ENCODE data around the gene ULK4. TPM values are rescaled to one million over a fixed set of nuclear protein-coding genes. Genes with fewer than 3 reads are reported as not detected.

ULK4 gene
- total RNA-seq, result 4.9 and 8.4 TPM in 2 replicates

DNA sequence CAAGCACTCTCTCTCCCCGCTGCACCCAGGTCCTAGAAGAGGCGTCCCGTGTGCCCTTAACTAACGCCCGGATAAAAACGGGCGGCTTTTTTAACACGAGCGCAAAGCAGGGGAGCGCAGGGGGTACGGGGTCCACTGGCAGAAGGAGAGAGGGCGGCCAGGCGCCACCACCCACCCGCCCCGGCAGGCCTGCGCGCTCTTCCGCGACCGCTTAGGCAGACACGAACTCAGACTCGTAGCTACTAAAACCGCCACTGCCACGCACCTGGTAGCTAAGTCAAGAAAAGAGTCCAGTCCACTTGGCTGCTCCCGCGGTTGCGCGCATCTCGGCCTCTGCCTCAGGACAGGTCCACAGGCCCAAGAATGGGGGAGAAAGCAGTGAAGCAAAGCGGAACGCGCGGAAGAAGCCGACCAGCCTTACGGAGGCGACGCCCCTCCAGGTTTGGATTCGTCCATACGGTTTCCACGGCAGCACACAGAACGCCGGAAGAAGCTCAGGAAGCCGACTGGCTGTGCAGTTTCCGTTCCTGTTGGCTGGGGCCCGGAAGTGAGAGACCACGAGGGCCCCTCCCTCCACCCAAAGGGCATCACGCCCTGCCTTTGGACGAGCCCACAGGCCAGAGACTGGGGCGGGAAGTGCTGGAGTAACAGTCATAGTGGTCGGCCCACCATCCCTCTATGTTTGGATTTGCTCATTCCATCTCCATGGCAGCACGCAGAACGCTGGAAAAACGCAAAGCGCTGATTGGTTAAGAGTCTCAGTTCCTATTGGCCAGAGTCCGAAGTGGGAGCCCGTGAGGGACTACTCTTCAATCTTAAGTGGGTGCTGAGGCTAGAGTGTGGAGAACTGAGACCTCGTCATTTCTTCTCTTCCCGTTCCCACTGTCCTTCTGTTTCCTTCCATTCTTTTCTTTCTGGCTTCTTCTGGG, at the start of gene ULK4:
Gene ULK4, minus strand, starts transcription at position 353 of the 929 bp plus-strand sequence. CDS start 7,344 bp downstream, outside the sequence.

DNA sequence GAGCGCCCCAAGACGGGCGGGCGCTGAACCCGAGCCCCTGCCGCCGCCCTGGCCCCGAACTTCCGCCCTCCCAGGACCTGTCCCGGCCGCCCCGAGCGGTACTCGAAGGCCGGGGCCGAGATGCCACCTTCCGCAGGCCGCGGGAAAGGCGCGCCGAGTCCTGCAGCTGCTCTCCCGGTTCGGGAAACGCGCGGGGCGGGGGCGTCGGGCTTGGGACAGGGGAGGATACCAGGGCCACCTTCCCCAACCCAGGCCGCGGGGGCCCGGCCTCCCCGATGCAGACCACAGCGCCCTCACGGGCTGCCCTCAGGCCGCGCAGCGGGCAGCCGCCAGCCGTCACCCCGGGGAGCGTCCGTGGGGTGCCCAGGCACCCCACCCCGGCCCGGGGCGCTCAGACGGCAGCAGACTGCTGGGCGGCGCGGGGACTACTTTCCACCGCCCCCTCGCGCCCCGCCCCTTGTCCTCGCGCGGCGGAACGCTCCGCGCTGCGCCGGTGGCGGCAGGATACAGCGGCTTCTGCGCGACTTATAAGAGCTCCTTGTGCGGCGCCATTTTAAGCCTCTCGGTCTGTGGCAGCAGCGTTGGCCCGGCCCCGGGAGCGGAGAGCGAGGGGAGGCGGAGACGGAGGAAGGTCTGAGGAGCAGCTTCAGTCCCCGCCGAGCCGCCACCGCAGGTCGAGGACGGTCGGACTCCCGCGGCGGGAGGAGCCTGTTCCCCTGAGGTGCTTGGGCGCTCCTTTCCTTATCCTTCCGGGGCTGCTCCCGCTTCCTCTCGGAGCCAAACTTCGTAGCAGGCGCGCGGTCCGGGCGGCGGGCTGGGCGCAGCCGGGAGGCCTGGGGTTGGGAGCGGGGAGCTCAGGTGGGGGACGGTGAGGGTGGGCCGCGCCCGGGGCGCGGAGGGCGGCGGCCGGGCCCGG, 762.7 kb downstream of the ULK4 start, which contains the start of gene CTNNB1:
Gene CTNNB1, plus strand, starts transcription at position 556 of the 916 bp plus-strand sequence. CDS start 24,564 bp downstream, outside the sequence.

Other genes starting within 250 kb of the ULK4 start
- gene TRAK1, start 129.3 kb upstream of the ULK4 start, total RNA-seq, result 17.6 and 18.7 TPM in 2 replicates